Neural cell (in vitro differentiated cells): ENCODE results near the gene RFNG. TPM values are rescaled to one million over a fixed set of nuclear protein-coding genes. Genes with fewer than 3 reads are reported as not detected.

ENCODE experiments used
- H2AFZ ChIP-seq: fragments of 200-600, 300-800 bp; sonication (generic), shearing (Covaris generic); 2 replicates; pipeline ENCODE4 v1.6.0; 2014; ENCODE audit warnings: low read depth, mild to moderate bottlenecking, antibody characterized with exemption, low read length, moderate library complexity
- H3F3A ChIP-seq: fragments of 200-600 bp; shearing (Covaris generic); 2 replicates; pipeline ENCODE4 v1.6.1; 2016; ENCODE audit warnings: mild to moderate bottlenecking, moderate library complexity, mixed read lengths, antibody characterized with exemption, low read length; ENCODE audit not compliant: insufficient read depth, poor library complexity, severe bottlenecking
- H3K27ac ChIP-seq: fragments of 200-600, 300-800 bp; sonication (generic), shearing (Covaris generic); 2 replicates; pipeline ENCODE4 v1.5.1; 2014; ENCODE audit warnings: mild to moderate bottlenecking, low read length, moderate library complexity
- H3K27me3 ChIP-seq: fragments of 300-800, 200-600 bp; sonication (generic), shearing (Covaris generic); 2 replicates; pipeline ENCODE4 v1.6.0; 2014; ENCODE audit warnings: mild to moderate bottlenecking, low read depth, low read length, moderate library complexity; ENCODE audit not compliant: insufficient read depth
- H3K36me3 ChIP-seq: fragments of 300-800, 200-600 bp; sonication (generic), shearing (Covaris generic); 2 replicates; pipeline ENCODE4 v1.5.1; 2014; ENCODE audit warnings: mild to moderate bottlenecking, antibody characterized with exemption, low read length, moderate library complexity; ENCODE audit not compliant: insufficient read depth
- H3K4me2 ChIP-seq: fragments of 300-800, 200-600 bp; sonication (generic), shearing (Covaris generic); 2 replicates; pipeline ENCODE4 v1.6.0; 2014; ENCODE audit warnings: mild to moderate bottlenecking, low read length
- H3K4me3 ChIP-seq: fragments of 300-800, 200-600 bp; sonication (generic), shearing (Covaris generic); 2 replicates; pipeline ENCODE4 v1.5.1; 2014; ENCODE audit warnings: mild to moderate bottlenecking, low read length, moderate library complexity
- H3K79me2 ChIP-seq: fragments of 200-600 bp; shearing (Covaris generic); replicated peaks from 2 replicates; pipeline ENCODE4 v1.6.0; 2014; ENCODE audit warnings: mild to moderate bottlenecking, low read length, moderate library complexity; ENCODE audit not compliant: insufficient read depth
- H3K9ac ChIP-seq: fragments of 300-800, 200-600 bp; sonication (generic), shearing (Covaris generic); 2 replicates; pipeline ENCODE4 v1.6.1; 2016; ENCODE audit warnings: mild to moderate bottlenecking, low read length, mixed read lengths
- H3K9me2 ChIP-seq: fragments of 200-600 bp; shearing (Covaris generic); 2 replicates; pipeline ENCODE4 v1.6.1; 2016; ENCODE audit warnings: mild to moderate bottlenecking, low read length, mixed read lengths; ENCODE audit not compliant: insufficient read depth
- H3K9me3 ChIP-seq: fragments of 200-600, 300-800 bp; sonication (generic), shearing (Covaris generic); 2 replicates; pipeline ENCODE4 v1.6.1; 2016; ENCODE audit warnings: mild to moderate bottlenecking, mixed run types, low read length, moderate library complexity, mixed read lengths
- H4K20me1 ChIP-seq: fragments of 200-600 bp; shearing (Covaris generic); 2 replicates; pipeline ENCODE4 v1.6.1; 2016; ENCODE audit warnings: mild to moderate bottlenecking, mixed run types; ENCODE audit not compliant: insufficient read depth
- CTCF ChIP-seq: fragments of 450-650 bp; IDR thresholded peaks from 2 replicates; pipeline ENCODE4 v1.5.1; 2014; ENCODE audit warnings: antibody characterized with exemption, mild to moderate bottlenecking, moderate library complexity; ENCODE audit not compliant: poor library complexity, severe bottlenecking
- EP300 ChIP-seq: fragments of 450-650 bp; conservative IDR thresholded peaks from 2 replicates; pipeline ENCODE4 v1.6.1; 2014; ENCODE audit warnings: antibody characterized with exemption, mild to moderate bottlenecking, moderate library complexity; ENCODE audit not compliant: poor library complexity, severe bottlenecking
- EZH2 ChIP-seq: fragments of 200-600, 300-800 bp; shearing (Covaris generic), sonication (generic); IDR thresholded peaks from 2 replicates; pipeline ENCODE4 v1.6.1; 2014; ENCODE audit warnings: antibody characterized with exemption, low read length, borderline replicate concordance, mild to moderate bottlenecking; ENCODE audit not compliant: insufficient read depth, poor library complexity, severe bottlenecking
- MXI1 ChIP-seq: fragments of 450-650 bp; conservative IDR thresholded peaks from 2 replicates; pipeline ENCODE4 v1.6.1; 2014; ENCODE audit warnings: antibody characterized with exemption, mild to moderate bottlenecking; ENCODE audit not compliant: poor library complexity, severe bottlenecking
- POLR2AphosphoS5 ChIP-seq: IDR thresholded peaks from 2 replicates; pipeline ENCODE4 v1.6.1; 2012
- RAD21 ChIP-seq: fragments of 450-650 bp; conservative IDR thresholded peaks from 2 replicates; pipeline ENCODE4 v1.6.1; 2014; ENCODE audit warnings: antibody characterized with exemption, mild to moderate bottlenecking, moderate library complexity
- SMC3 ChIP-seq: fragments of 450-650 bp; conservative IDR thresholded peaks from 2 replicates; pipeline ENCODE4 v1.6.1; 2014; ENCODE audit warnings: antibody characterized with exemption, mild to moderate bottlenecking, moderate library complexity; ENCODE audit not compliant: poor library complexity
- TAF1 ChIP-seq: IDR thresholded peaks from 2 replicates; pipeline ENCODE4 v1.6.1; 2012; ENCODE audit warnings: low read depth
- polyA plus RNA-seq: library from polyadenylated mRNA; depleted of rRNA; stranded (reverse); fragments of >200 nt; gene quantifications from 2 replicates; pipeline ENCODE4 v1.2.3, GENCODE V29; 2014
- TF ChIP-seq, protein P1 (sequence below): IDR thresholded peaks from 2 replicates; pipeline ENCODE4 v1.6.1; 2012; ENCODE audit warnings: borderline replicate concordance

RFNG gene
- polyA plus RNA-seq, 1 donor from 2014 or later: 176 TPM

GRCh38 chr17:82031303-82031884, 20.2 kb downstream of the RFNG start, which contains the start of gene RAC3:
TSS of gene RAC3 (plus strand) at chr17:82031678. CDS start at chr17:82031762, 84 bp downstream.
- Histone ChIP-seq H3K4me2 (peak within 1 kb of the TSS; percentile 30), H3K79me2 (no peaks in the 10 kb centered on the region), H3F3A (no peaks in the 10 kb centered on the region), H3K36me3 (no peaks in the 10 kb centered on the region), H3K9ac (peak within 1 kb of the TSS; percentile 64), H3K27ac (peak within 1 kb of the TSS; percentile 39), H2AFZ (no peak within 1 kb of the TSS), H4K20me1 (no peaks in the 10 kb centered on the region), H3K4me3 (peak within 1 kb of the TSS; percentile 78), H3K9me2 (no peaks in the 10 kb centered on the region), H3K27me3 (no peaks in the 10 kb centered on the region), H3K9me3 (no peaks in the 10 kb centered on the region)
- TF ChIP-seq CTCF: no peak
- no peak for TF ChIP-seq EP300
- no peak for TF ChIP-seq POLR2AphosphoS5
- no peak for TF ChIP-seq MXI1
- TF ChIP-seq RAD21: no peak
- no peak for TF ChIP-seq TAF1
- no peak for TF ChIP-seq EZH2
- no peak for TF ChIP-seq SMC3
- TF ChIP-seq, protein P1, sequence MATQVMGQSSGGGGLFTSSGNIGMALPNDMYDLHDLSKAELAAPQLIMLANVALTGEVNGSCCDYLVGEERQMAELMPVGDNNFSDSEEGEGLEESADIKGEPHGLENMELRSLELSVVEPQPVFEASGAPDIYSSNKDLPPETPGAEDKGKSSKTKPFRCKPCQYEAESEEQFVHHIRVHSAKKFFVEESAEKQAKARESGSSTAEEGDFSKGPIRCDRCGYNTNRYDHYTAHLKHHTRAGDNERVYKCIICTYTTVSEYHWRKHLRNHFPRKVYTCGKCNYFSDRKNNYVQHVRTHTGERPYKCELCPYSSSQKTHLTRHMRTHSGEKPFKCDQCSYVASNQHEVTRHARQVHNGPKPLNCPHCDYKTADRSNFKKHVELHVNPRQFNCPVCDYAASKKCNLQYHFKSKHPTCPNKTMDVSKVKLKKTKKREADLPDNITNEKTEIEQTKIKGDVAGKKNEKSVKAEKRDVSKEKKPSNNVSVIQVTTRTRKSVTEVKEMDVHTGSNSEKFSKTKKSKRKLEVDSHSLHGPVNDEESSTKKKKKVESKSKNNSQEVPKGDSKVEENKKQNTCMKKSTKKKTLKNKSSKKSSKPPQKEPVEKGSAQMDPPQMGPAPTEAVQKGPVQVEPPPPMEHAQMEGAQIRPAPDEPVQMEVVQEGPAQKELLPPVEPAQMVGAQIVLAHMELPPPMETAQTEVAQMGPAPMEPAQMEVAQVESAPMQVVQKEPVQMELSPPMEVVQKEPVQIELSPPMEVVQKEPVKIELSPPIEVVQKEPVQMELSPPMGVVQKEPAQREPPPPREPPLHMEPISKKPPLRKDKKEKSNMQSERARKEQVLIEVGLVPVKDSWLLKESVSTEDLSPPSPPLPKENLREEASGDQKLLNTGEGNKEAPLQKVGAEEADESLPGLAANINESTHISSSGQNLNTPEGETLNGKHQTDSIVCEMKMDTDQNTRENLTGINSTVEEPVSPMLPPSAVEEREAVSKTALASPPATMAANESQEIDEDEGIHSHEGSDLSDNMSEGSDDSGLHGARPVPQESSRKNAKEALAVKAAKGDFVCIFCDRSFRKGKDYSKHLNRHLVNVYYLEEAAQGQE: no peak

GRCh38 chr17:82030470-82031302, 20.9 kb downstream of the RFNG start:
- H3K36me3 ChIP-seq: no peaks in the 10 kb centered on the region
- no peak overlapping the region for H2AFZ ChIP-seq
- H3K27ac ChIP-seq: peak overlapping the region; percentile 39
- peak overlapping the region; percentile 25 for H3K4me2 ChIP-seq
- H3K79me2 ChIP-seq: no peaks in the 10 kb centered on the region
- no peak for TF ChIP-seq TAF1
- peak; percentile 90 for TF ChIP-seq CTCF
- TF ChIP-seq, protein P1: no peak
- TF ChIP-seq EZH2: no peak
- peak; percentile 7 for TF ChIP-seq POLR2AphosphoS5
- TF ChIP-seq EP300: no peak
- peak; percentile 79 for TF ChIP-seq SMC3
- TF ChIP-seq MXI1: no peak
- peak; percentile 87 for TF ChIP-seq RAD21
- no peaks in the 10 kb centered on the region for H3K27me3 ChIP-seq
- peak overlapping the region; percentile 60 for H3K9ac ChIP-seq
- no peaks in the 10 kb centered on the region for H3K9me3 ChIP-seq
- H3F3A ChIP-seq: no peaks in the 10 kb centered on the region
- H3K4me3 ChIP-seq: peak overlapping the region; percentile 68
- H3K9me2 ChIP-seq: no peaks in the 10 kb centered on the region
- H4K20me1 ChIP-seq: no peaks in the 10 kb centered on the region
